Endodermal cell (in vitro differentiated cells): ENCODE data around the gene CSN3. TPM values are rescaled to one million over a fixed set of nuclear protein-coding genes. Genes with fewer than 3 reads are reported as not detected.

Experiments
- DNase-seq: peaks from one replicate; pipeline ENCODE4 v3.0.0-alpha.2; 2017
- H3K27ac ChIP-seq: 2 replicates; pipeline ENCODE4 v1.5.1; 2013; ENCODE audit warnings: mild to moderate bottlenecking, low read depth, low read length, moderate library complexity
- H3K27me3 ChIP-seq: 2 replicates; pipeline ENCODE4 v1.6.1; 2013; ENCODE audit warnings: mild to moderate bottlenecking, low read length, moderate library complexity; ENCODE audit not compliant: insufficient read depth, control insufficient read depth, poor library complexity, severe bottlenecking
- H3K36me3 ChIP-seq: 2 replicates; pipeline ENCODE4 v1.7.0; 2013; ENCODE audit warnings: mild to moderate bottlenecking, low read length, moderate library complexity; ENCODE audit not compliant: control insufficient read depth, insufficient read depth
- H3K4me1 ChIP-seq: one replicate; pipeline ENCODE4 v1.7.0; 2013; ENCODE audit warnings: low read length; ENCODE audit not compliant: control insufficient read depth, insufficient read depth
- H3K4me3 ChIP-seq: 2 replicates; pipeline ENCODE4 v1.5.1; 2013; ENCODE audit warnings: mild to moderate bottlenecking, low read length, moderate library complexity
- H3K9ac ChIP-seq: 2 replicates; pipeline ENCODE4 v1.6.1; 2013; ENCODE audit warnings: mild to moderate bottlenecking, low read length, moderate library complexity; ENCODE audit not compliant: poor library complexity, severe bottlenecking; ENCODE audit errors: extremely low read depth
- H3K9me3 ChIP-seq: 2 replicates; pipeline ENCODE4 v1.6.1; 2013; ENCODE audit warnings: mild to moderate bottlenecking, low read length, moderate library complexity; ENCODE audit not compliant: control insufficient read depth
- H3K27ac Mint-ChIP-seq: 2 replicates; pipeline ENCODE4 v1.8.0; 2020; ENCODE audit warnings: mixed read lengths
- H3K27me3 Mint-ChIP-seq: 2 replicates; pipeline ENCODE4 v1.8.0; 2021; ENCODE audit warnings: mild to moderate bottlenecking, mixed read lengths; ENCODE audit not compliant: insufficient read depth
- H3K36me3 Mint-ChIP-seq: 2 replicates; pipeline ENCODE4 v1.8.0; 2020; ENCODE audit warnings: low read depth, mixed read lengths
- H3K4me1 Mint-ChIP-seq: 2 replicates; pipeline ENCODE4 v1.8.0; 2020; ENCODE audit warnings: mixed read lengths
- H3K4me3 Mint-ChIP-seq: 2 replicates; pipeline ENCODE4 v1.8.0; 2020; ENCODE audit warnings: mild to moderate bottlenecking, moderate library complexity, mixed read lengths
- H3K9me3 Mint-ChIP-seq: 2 replicates; pipeline ENCODE4 v1.8.0; 2020; ENCODE audit warnings: mild to moderate bottlenecking, mixed read lengths
- WGBS, 2 experiments: methylation state at CpG; one replicate each; pipeline versions ENCODE4 v1.1.5 to v1.1.7; 2013; ENCODE audit warnings: missing lambda C conversion rate in 2 of 2, mixed read lengths in 1 of 2; ENCODE audit not compliant: insufficient coverage in 1 of 2, insufficient read length in 1 of 2; 5-methylcytosine and 5-hydroxymethylcytosine counted together
- total RNA-seq, 2 donors: library from RNA; stranded (reverse); fragmentation: NEBNext Ultra II Directional in 1 of 2; extraction: Animal tissue kit (Norgen Biotek cat#: 25700) in 1 of 2; gene quantifications; 2 replicates in 1 of 2; 3 replicates in 1 of 2; pipeline ENCODE4 v1.2.1, GENCODE V29; 2021
- TF ChIP-seq, protein P1 (sequence below): fragments of 200-600 bp; sonication (generic); conservative IDR thresholded peaks from 2 replicates; pipeline ENCODE4 v1.5.0; 2021; ENCODE audit warnings: antibody characterized with exemption, mild to moderate bottlenecking

Gene CSN3
- total RNA-seq, 2 donors from 2014 or later, result not detected

DNA sequence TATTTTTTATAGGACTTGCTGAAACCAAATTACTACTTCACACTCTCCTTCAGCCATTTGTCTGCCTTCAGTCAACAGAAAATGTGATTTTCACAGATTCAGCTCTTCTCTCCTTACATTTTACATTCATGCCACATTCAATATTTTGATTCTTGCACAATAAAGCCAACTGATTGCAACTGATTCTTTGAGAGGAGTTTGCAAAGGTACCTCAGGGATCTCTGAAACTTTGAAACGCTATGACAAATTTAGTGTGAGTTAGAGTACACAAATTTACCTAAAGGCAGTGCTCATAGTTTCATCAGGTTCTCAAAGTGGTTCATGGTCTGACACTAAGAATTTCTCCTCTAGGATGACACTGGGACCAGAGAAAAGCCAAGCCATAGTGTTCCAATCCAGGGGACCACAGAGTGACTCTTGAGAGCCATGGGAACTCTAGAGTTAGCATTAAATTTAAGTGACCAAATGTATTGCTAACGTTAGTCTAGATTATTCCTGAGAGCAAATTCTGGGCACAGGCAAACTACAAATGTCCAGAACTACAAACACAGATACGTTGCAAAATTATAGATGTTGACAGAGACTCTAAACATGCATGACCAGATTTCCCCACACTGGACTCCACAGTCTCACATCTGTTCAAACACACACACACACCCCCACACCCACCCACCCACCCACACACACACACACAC, 9.0 kb downstream of the CSN3 start:
- H3K4me3 ChIP-seq, result no peak overlapping the region
- no peak for DNase-seq
- H3K4me1 ChIP-seq, result no peaks in the 10 kb centered on the region
- no peaks in the 10 kb centered on the region for H3K4me1 Mint-ChIP-seq
- H3K36me3 Mint-ChIP-seq, result no peaks in the 10 kb centered on the region
- H3K36me3 ChIP-seq, result no peaks in the 10 kb centered on the region
- 79 to 89% methylated on average over 2 to 3 of the region's 3 CpGs for WGBS, 2 experiments
- no peaks in the 10 kb centered on the region for H3K9me3 ChIP-seq
- H3K4me3 Mint-ChIP-seq, result no peak overlapping the region
- H3K9me3 Mint-ChIP-seq, result no peaks in the 10 kb centered on the region
- no peak overlapping the region for H3K9ac ChIP-seq
- H3K27ac Mint-ChIP-seq, result no peak overlapping the region
- no peaks in the 10 kb centered on the region for H3K27me3 Mint-ChIP-seq
- H3K27me3 ChIP-seq, result no peaks in the 10 kb centered on the region
- TF ChIP-seq, protein P1, sequence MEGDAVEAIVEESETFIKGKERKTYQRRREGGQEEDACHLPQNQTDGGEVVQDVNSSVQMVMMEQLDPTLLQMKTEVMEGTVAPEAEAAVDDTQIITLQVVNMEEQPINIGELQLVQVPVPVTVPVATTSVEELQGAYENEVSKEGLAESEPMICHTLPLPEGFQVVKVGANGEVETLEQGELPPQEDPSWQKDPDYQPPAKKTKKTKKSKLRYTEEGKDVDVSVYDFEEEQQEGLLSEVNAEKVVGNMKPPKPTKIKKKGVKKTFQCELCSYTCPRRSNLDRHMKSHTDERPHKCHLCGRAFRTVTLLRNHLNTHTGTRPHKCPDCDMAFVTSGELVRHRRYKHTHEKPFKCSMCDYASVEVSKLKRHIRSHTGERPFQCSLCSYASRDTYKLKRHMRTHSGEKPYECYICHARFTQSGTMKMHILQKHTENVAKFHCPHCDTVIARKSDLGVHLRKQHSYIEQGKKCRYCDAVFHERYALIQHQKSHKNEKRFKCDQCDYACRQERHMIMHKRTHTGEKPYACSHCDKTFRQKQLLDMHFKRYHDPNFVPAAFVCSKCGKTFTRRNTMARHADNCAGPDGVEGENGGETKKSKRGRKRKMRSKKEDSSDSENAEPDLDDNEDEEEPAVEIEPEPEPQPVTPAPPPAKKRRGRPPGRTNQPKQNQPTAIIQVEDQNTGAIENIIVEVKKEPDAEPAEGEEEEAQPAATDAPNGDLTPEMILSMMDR, result no peak
- H3K27ac ChIP-seq, result no peak overlapping the region

DNA sequence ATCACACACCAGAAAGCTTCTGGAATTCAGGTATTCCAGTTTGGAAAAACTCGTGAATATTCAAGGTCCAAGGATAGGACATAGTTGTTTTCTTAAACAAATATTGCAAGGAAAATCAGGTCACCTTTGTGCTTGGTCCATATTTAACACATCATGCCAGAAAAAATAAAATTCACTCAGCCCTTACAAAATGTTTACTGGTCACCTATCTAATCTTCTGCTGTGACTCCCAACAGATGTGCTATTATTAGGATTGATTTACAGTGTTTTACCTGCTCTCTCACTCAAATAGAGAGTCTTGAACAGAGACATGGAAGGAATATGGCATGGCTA, 9.5 kb downstream of the CSN3 start:
- WGBS, 2 experiments, result 88 to 95% methylated on average over 1 of the region's 1 CpG
- no peak for DNase-seq
- TF ChIP-seq, protein P1, result no peak
- Mint-ChIP-seq H3K4me1 (no peaks in the 10 kb centered on the region), H3K27ac (no peak overlapping the region), H3K27me3 (no peaks in the 10 kb centered on the region), H3K36me3 (no peaks in the 10 kb centered on the region), H3K4me3 (no peak overlapping the region), H3K9me3 (no peaks in the 10 kb centered on the region)
- Histone ChIP-seq H3K27me3 (no peaks in the 10 kb centered on the region), H3K9me3 (no peaks in the 10 kb centered on the region), H3K27ac (no peak overlapping the region), H3K9ac (no peak overlapping the region), H3K4me1 (no peaks in the 10 kb centered on the region), H3K4me3 (no peak overlapping the region), H3K36me3 (no peaks in the 10 kb centered on the region)

- Mint-ChIP-seq H3K27me3 (peaks cover 2% of the 10 kb centered on the region), H3K4me1 (no peaks in the 10 kb centered on the region), H3K36me3 (no peaks in the 10 kb centered on the region), H3K9me3 (no peaks in the 10 kb centered on the region), H3K4me3 (no peak overlapping the region), H3K27ac (no peak overlapping the region)
- no peaks in the 10 kb centered on the region for H3K36me3 ChIP-seq
- H3K4me1 ChIP-seq, result no peaks in the 10 kb centered on the region
- H3K9me3 ChIP-seq, result no peaks in the 10 kb centered on the region
- 11% methylated on average over 1 of the region's 1 CpG; no CpG with 5 or more reads in 1 of the 2 experiments for whole genome bisulfite sequencing, 2 experiments
- no peaks in the 10 kb centered on the region for H3K27me3 ChIP-seq
- H3K27ac ChIP-seq, result no peak overlapping the region
- TF ChIP-seq, protein P1, result peak; percentile 62
- no peak for DNase-seq
- no peak overlapping the region for H3K9ac ChIP-seq
- no peak overlapping the region for H3K4me3 ChIP-seq
Measured at GRCh38 chr4:70269674-70270073, 27.3 kb downstream of the CSN3 start.
